GM12865 (cell line): ENCODE measurements around the gene AP3D1.
A peak's percentile ranks its signal among the peaks of the same experiment; 100 is the strongest.

Experiments
- DNase-seq: peaks from one replicate; pipeline ENCODE4 v3.0.0; 2010; ENCODE audit warnings: low read depth
- H3K4me3 ChIP-seq: 2 replicates; pipeline ENCODE4 v1.5.1; 2011; ENCODE audit warnings: mild to moderate bottlenecking, low read depth, low read length, control low read depth
- TF ChIP-seq, protein P1 (sequence below): IDR thresholded peaks from 2 replicates; pipeline ENCODE4 v1.5.1; 2011; ENCODE audit warnings: low read length, control low read depth, low read depth, inconsistent platforms; ENCODE audit not compliant: insufficient read depth; ENCODE audit errors: missing control alignments

AP3D1 gene

DNA sequence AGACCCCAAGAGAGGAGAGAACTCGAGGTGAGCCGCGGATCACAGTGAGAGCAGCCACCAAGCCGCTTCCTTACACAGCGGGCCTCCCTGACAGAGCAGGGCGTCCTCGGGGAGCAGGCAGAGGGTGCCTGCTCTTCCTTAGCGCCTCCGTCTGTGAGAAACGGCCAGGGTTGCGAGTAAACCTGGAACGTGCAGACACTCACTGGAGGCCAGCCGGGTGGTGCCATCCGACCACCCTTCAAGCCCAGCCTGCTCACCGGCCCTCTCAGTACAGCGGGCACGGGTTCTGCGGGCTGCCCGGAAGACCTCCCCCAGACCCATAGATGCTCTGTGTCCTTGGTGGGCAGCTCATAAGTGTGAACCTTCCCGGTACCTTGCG, 22.0 kb upstream of the AP3D1 start:
- H3K4me3 ChIP-seq, result no peak overlapping the region
- TF ChIP-seq, protein P1, sequence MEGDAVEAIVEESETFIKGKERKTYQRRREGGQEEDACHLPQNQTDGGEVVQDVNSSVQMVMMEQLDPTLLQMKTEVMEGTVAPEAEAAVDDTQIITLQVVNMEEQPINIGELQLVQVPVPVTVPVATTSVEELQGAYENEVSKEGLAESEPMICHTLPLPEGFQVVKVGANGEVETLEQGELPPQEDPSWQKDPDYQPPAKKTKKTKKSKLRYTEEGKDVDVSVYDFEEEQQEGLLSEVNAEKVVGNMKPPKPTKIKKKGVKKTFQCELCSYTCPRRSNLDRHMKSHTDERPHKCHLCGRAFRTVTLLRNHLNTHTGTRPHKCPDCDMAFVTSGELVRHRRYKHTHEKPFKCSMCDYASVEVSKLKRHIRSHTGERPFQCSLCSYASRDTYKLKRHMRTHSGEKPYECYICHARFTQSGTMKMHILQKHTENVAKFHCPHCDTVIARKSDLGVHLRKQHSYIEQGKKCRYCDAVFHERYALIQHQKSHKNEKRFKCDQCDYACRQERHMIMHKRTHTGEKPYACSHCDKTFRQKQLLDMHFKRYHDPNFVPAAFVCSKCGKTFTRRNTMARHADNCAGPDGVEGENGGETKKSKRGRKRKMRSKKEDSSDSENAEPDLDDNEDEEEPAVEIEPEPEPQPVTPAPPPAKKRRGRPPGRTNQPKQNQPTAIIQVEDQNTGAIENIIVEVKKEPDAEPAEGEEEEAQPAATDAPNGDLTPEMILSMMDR, result no peak
- no peak for DNase-seq

DNA sequence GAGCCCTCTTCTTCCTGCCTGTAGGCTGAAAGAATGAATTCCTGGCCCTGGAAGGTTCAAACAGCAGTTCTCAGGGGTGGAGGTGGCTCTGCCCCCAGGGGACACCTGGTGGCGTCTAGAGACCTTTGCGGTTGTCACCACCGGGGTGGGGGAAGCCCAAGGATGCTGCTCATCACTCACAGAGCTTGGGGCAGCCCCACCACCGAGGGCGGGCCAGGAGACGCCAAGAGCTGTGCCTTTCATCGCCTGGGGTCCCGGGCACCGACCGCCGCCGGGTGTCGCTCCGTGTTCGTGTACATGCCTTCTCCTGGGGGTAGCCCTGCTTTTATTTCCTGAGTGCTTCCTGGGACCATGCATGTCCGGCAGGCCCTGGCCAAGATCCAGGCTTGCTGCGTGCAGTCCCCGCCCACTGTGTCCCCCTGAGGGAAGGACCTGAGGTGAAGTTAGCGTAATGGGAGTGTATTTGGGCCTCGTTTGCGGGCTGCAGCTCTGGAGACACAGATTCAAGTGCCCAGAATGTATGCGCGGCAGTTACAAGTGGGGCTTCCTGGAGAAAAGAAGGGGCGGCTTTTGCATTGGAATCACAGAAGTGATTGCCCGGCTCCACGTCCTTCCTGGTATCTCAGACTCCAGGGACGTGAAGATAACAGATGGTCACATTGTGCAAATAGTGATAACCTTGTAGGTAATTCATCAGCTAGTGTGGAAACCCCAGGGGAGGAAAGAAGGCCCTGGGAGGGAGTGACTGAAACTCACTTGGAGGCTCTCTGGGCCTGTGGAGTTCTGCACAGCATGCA, 20.2 kb upstream of the AP3D1 start:
- TF ChIP-seq, protein P1, result peak; percentile 32
- DNase-seq, result peak; percentile 95
- peak overlapping the region; percentile 99 for H3K4me3 ChIP-seq

DNA sequence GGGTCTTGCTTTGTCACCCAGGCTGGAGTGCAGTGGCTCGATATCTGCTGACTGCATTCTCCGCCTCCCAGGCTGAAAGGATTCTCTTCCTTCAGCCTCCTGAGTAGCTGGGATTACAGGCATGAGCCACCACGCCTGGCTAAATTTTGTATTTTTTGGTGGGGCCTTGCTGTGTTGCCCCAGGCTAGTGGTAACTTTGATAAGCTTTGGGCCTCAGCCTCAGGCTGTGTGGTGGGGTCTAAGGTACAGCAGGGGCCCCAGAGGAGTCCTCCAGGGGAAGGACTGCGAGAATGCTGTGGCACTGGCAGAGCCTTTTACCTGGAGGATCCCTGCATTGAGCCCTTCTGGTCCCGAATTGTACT, 19.6 kb upstream of the AP3D1 start:
- TF ChIP-seq, protein P1, result no peak
- peak overlapping the region; percentile 99 for H3K4me3 ChIP-seq
- DNase-seq, result no peak

DNA sequence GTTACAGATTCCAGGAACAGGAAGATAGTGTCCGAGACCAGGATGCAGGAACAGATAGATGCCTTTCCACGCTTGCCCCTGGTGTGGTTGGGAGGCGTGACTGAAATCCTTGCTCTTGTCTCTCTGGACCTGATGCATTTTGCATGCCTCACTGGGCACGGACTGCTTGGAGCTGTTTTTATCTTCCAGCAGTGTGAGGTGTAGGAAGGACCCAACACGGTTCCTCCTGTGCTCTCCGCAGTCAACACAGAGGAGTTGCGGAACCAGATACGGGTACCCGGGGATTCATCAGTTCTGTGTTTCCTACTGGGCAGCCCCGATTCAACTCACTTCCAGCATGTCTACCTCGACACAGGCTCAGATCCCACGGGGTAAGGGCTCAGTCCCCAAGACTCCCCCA, 18.9 kb upstream of the AP3D1 start:
- H3K4me3 ChIP-seq, result peak overlapping the region; percentile 99
- peak; percentile 46 for DNase-seq
- TF ChIP-seq, protein P1, result no peak

DNA sequence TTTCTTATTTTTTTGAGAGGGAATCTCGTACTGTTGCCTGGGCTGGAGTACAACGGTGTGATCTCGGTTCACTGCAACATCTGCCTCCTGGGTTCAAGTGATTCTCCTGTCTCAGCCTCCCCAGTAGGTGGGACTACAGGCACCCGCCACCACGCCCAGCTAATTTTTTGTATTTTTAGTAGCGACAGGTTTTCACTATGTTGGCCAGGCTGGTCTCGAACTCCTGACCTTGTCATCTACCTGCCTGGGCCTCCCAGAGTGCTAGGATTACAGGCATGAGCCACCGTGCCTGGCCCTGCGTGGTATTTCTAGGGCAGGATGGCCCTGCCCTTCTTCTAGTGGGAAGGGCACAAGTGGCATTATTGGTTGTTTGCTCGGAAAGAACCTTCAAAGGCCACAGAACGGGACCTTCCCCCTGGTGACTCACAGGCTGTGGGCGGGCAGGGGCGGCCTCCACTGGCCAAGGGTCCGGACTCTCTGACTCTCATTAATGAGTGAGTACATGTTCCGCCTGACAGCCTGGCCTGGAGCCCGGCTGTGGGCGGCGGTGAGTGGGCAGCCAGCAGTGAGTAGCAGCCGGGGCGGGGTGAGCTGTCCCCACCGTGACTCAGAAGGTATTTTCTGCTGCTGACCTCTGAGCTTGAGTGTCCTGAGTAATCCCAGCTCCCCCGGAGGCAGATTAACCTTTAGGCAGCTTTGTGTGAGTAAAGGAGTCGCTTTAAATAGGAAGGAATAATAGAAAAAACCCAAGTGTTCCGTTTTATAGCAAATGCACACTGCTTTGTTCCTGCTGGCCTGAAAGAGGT, 17.5 kb upstream of the AP3D1 start:
- peak; percentile 95 for DNase-seq
- H3K4me3 ChIP-seq, result peak overlapping the region; percentile 99

DNA sequence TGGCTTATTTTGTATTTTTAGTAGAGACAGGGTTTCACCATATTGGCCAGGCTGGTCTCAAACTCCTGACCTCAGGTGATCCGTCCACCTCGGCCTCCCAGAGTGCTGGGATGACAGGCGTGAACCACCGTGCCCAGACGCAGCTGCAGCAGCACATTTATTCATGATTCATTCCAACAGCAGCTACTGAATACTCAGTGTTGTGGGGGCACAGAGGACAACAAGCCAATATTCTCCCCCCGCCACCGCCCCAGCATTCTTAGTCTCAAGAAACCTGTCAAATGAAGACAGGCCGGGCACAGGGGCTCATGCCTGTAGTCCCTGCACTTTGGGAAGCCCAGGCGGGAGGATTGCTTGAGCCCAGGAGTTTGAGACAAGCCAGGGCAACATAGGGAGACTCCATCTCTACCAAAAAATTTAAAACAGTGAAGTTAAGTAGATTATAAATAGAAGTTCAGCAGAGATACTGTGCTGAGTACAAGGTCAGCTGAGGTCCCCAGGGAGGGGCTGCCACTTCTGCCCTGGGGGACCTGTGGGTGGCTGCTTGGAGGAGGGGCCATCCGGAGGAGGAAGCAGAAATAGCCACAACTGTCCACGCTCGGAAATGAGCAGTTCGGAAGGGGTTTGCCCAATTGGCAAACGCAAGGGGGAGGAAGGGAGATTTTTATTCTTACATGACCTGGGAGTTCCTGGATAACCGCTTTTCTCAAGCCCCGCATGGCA, 16.7 kb upstream of the AP3D1 start:
- TF ChIP-seq, protein P1, result no peak
- H3K4me3 ChIP-seq, result peak overlapping the region; percentile 99
- peak; percentile 93 for DNase-seq

More for the DNA sequence above, 17.5 kb upstream of the AP3D1 start:
- TF ChIP-seq, protein P1, result no peak
